IMR-90 (cell line): ENCODE results near the gene HARS2. TPM values are rescaled to one million over a fixed set of nuclear protein-coding genes. Genes with fewer than 3 reads are reported as not detected.

Source experiments
- ATAC-seq: fragments of 200-7000 bp; cut with Tn5 transposase; 2 replicates; pipeline ENCODE4 v1.9.1; 2020; ENCODE audit warnings: low read depth, mild to moderate bottlenecking, moderate library complexity
- BruUV-seq: library from RNA; stranded (reverse); fragments of 400-500 nt; replicated peaks from 2 replicates; lab custom pipeline; 2021; lab: Mats Ljungman, UMichigan
- CTCF ChIA-PET: fragments of 300-600 bp; formaldehyde crosslinking; extraction: SDS; loops from one replicate; lab custom pipeline; 2021; ENCODE audit warnings: antibody characterized with exemption; lab: Yijun Ruan, JAX
- POLR2A ChIA-PET: fragments of 300-600 bp; sonication (Branson Sonifier 250); formaldehyde crosslinking; loops from one replicate; lab custom pipeline; 2022; ENCODE audit warnings: antibody characterized with exemption; ENCODE audit not compliant: unreplicated experiment; lab: Charles Lee
- DNase-seq: peaks from one replicate; pipeline ENCODE4 v3.0.0; 2013
- H2AFZ ChIP-seq: replicated peaks from 2 replicates; pipeline ENCODE3; 2013; ENCODE audit warnings: low read length, mild to moderate bottlenecking; ENCODE audit not compliant: poor library complexity
- H2AK5ac ChIP-seq: 2 replicates; pipeline ENCODE4 v1.6.1; 2013; ENCODE audit warnings: low read depth, low read length, inconsistent platforms
- H2AK9ac ChIP-seq: replicated peaks from 2 replicates; pipeline ENCODE3; 2013; ENCODE audit warnings: mild to moderate bottlenecking, low read depth, low read length, moderate library complexity; ENCODE audit not compliant: poor library complexity
- H2BK120ac ChIP-seq: 2 replicates; pipeline ENCODE4 v1.6.1; 2013; ENCODE audit warnings: low read depth, low read length, inconsistent platforms
- H2BK15ac ChIP-seq: 3 replicates; pipeline ENCODE4 v1.6.1; 2013; ENCODE audit warnings: low read depth, low read length, inconsistent platforms
- H2BK20ac ChIP-seq: 2 replicates; pipeline ENCODE4 v1.6.1; 2013; ENCODE audit warnings: low read depth, mild to moderate bottlenecking, inconsistent platforms, low read length, moderate library complexity
- H2BK5ac ChIP-seq: 2 replicates; pipeline ENCODE4 v1.6.1; 2013; ENCODE audit warnings: mild to moderate bottlenecking, low read depth, low read length, inconsistent platforms; ENCODE audit not compliant: poor library complexity, severe bottlenecking
- H3K14ac ChIP-seq: replicated peaks from 2 replicates; pipeline ENCODE4 v1.6.1; 2013; ENCODE audit warnings: low read depth, low read length, inconsistent platforms
- H3K18ac ChIP-seq: 2 replicates; pipeline ENCODE4 v1.6.1; 2013; ENCODE audit warnings: low read depth, low read length, control low read depth
- H3K23ac ChIP-seq: 2 replicates; pipeline ENCODE4 v1.6.1; 2013; ENCODE audit warnings: low read depth, low read length, inconsistent platforms
- H3K27ac ChIP-seq: 2 replicates; pipeline ENCODE4 v1.5.1; 2013; ENCODE audit warnings: mild to moderate bottlenecking, control low read depth, low read length; ENCODE audit not compliant: insufficient read depth
- H3K27me3 ChIP-seq: 2 replicates; pipeline ENCODE4 v1.6.1; 2013; ENCODE audit warnings: low read length; ENCODE audit not compliant: control insufficient read depth, insufficient read depth
- H3K36me3 ChIP-seq: 2 replicates; pipeline ENCODE4 v1.6.1; 2013; ENCODE audit warnings: low read length, mixed read lengths; ENCODE audit not compliant: control insufficient read depth, insufficient read depth
- H3K4ac ChIP-seq: 2 replicates; pipeline ENCODE4 v1.6.1; 2013; ENCODE audit warnings: low read depth, low read length, inconsistent platforms
- H3K4me1 ChIP-seq: 2 replicates; pipeline ENCODE4 v1.6.1; 2013; ENCODE audit warnings: low read length, mixed read lengths; ENCODE audit not compliant: control insufficient read depth, insufficient read depth
- H3K4me2 ChIP-seq: 2 replicates; pipeline ENCODE4 v1.6.1; 2013; ENCODE audit warnings: low read depth, mild to moderate bottlenecking, control low read depth, low read length, moderate library complexity
- H3K4me3 ChIP-seq: 2 replicates; pipeline ENCODE4 v1.5.1; 2013; ENCODE audit warnings: low read depth, mild to moderate bottlenecking, control low read depth, low read length, moderate library complexity; ENCODE audit not compliant: insufficient read depth
- H3K56ac ChIP-seq: 2 replicates; pipeline ENCODE4 v1.6.1; 2013; ENCODE audit warnings: low read length, inconsistent platforms; ENCODE audit not compliant: insufficient read depth; ENCODE audit errors: extremely low read depth
- H3K79me1 ChIP-seq, 2 experiments: 2 replicates each; pipeline ENCODE4 v1.6.1; 2013; ENCODE audit warnings: low read length in 2 of 2, inconsistent platforms in 1 of 2, low read depth in 1 of 2
- H3K9ac ChIP-seq: 2 replicates; pipeline ENCODE4 v1.6.1; 2013; ENCODE audit warnings: low read depth, low read length, control low read depth
- H3K9me1 ChIP-seq: 2 replicates; pipeline ENCODE4 v1.6.1; 2013; ENCODE audit warnings: low read length, inconsistent platforms; ENCODE audit not compliant: insufficient read depth
- H3K9me3 ChIP-seq: 2 replicates; pipeline ENCODE4 v1.6.1; 2013; ENCODE audit warnings: low read length; ENCODE audit not compliant: control insufficient read depth, insufficient read depth
- H4K20me1 ChIP-seq: 2 replicates; pipeline ENCODE4 v1.6.1; 2013; ENCODE audit warnings: low read length, inconsistent platforms; ENCODE audit not compliant: insufficient read depth
- H4K5ac ChIP-seq: 2 replicates; pipeline ENCODE4 v1.6.1; 2013; ENCODE audit warnings: mild to moderate bottlenecking, low read depth, low read length, control low read depth
- H4K8ac ChIP-seq, 2 experiments: 2 replicates each; pipeline ENCODE4 v1.6.1; 2013; ENCODE audit warnings: low read depth in 2 of 2, low read length in 2 of 2, control low read depth in 1 of 2, inconsistent platforms in 1 of 2
- H4K91ac ChIP-seq: 2 replicates; pipeline ENCODE4 v1.6.1; 2013; ENCODE audit warnings: low read depth, low read length, inconsistent platforms; ENCODE audit not compliant: insufficient read depth
- CTCF ChIP-seq: conservative IDR thresholded peaks from 2 replicates; pipeline ENCODE4 v1.5.1; 2012; ENCODE audit warnings: mild to moderate bottlenecking, low read depth, low read length, improper control_type of control experiment
- ELK1 ChIP-seq: fragments of 150-350 bp; IDR thresholded peaks from 2 replicates; pipeline ENCODE4 v1.6.1; 2016; ENCODE audit warnings: low read depth, mild to moderate bottlenecking, low read length, moderate library complexity, borderline replicate concordance
- MAFK ChIP-seq: IDR thresholded peaks from 2 replicates; pipeline ENCODE4 v1.6.1; 2012; ENCODE audit warnings: low read depth, low read length, improper control_type of control experiment
- RCOR1 ChIP-seq: IDR thresholded peaks from 2 replicates; pipeline ENCODE4 v1.6.1; 2012; ENCODE audit warnings: mild to moderate bottlenecking, low read length, improper control_type of control experiment; ENCODE audit not compliant: insufficient replicate concordance
- SMC3 ChIP-seq: fragments of 150-350 bp; IDR thresholded peaks from 2 replicates; pipeline ENCODE4 v1.6.1; 2016; ENCODE audit warnings: low read depth, mild to moderate bottlenecking, antibody characterized with exemption, low read length, moderate library complexity
- WGBS, 2 experiments: methylation state at CpG; one replicate each; pipeline versions ENCODE4 v1.1.5 to v1.1.7; 2013; ENCODE audit warnings: missing lambda C conversion rate in 2 of 2; ENCODE audit not compliant: insufficient read length in 1 of 2; ENCODE audit errors: extremely low coverage in 2 of 2; 5-methylcytosine and 5-hydroxymethylcytosine counted together
- dilution Hi-C: fragments of 300-500 bp; cut with HindIII; formaldehyde crosslinking; loops from one replicate; pipeline ENCODE4 v1.14.3; 2018; ENCODE audit warnings: low sequenced_read_pairs; ENCODE audit not compliant: unreplicated experiment
- in situ Hi-C: fragments of 300-500 bp; cut with MboI; formaldehyde crosslinking; loops from 3 replicates; pipeline ENCODE4 v1.14.3; 2019; ENCODE audit warnings: low sequenced_read_pairs, inconsistent platforms, mixed read lengths
- intact Hi-C: fragments of 100-400 bp; cut with micrococcal nuclease; formaldehyde crosslinking; loops from 2 replicates; pipeline ENCODE4 v1.10.0; 2022
- polyA plus RNA-seq, 3 experiments: library from polyadenylated mRNA; depleted of rRNA; stranded (reverse); fragments of >200 nt; gene quantifications; 2 replicates each; pipeline ENCODE4 v1.2.3, GENCODE V29; 2012; ENCODE audit warnings: low replicate concordance in 1 of 3
- total RNA-seq: library from RNA; depleted of rRNA; stranded (reverse); fragments of >200 nt; gene quantifications from 2 replicates; pipeline ENCODE4 v1.2.3, GENCODE V29; 2012

The HARS2 gene
- total and polyA plus RNA-seq, 2 of the 4 experiments (the other 2 are of a cell fraction): 30.1 to 33.0 TPM

GRCh38 chr5:140696891-140697492, 5.7 kb downstream of the HARS2 start:
- DNase-seq (no peak), ATAC-seq (no peak)
- H4K91ac ChIP-seq: no peak overlapping the region
- H3K4ac ChIP-seq: no peak overlapping the region
- H4K8ac ChIP-seq: no peak overlapping the region
- H3K9me3 ChIP-seq: no peaks in the 10 kb centered on the region
- H3K79me1 ChIP-seq: peaks cover 38 to 47% of the 10 kb centered on the region in 2 experiments
- ChIA-PET CTCF (no interaction called here), POLR2A (no interaction called here)
- no peak overlapping the region for H2AFZ ChIP-seq
- no peak overlapping the region for H3K18ac ChIP-seq
- H4K5ac ChIP-seq: no peak overlapping the region
- H3K9me1 ChIP-seq: 0 out of 2 replicates have a peak, but pooled peaks cover 3% of the 10 kb centered on the region
- H3K23ac ChIP-seq: no peak overlapping the region
- H3K14ac ChIP-seq: no peak overlapping the region
- no peak for TF ChIP-seq RCOR1
- TF ChIP-seq SMC3: no peak
- TF ChIP-seq ELK1: no peak
- no peak for TF ChIP-seq CTCF
- TF ChIP-seq MAFK: no peak
- peaks cover 3% of the 10 kb centered on the region; the same call in 1 of the 2 replicates for H3K4me1 ChIP-seq
- no CpG with 5 or more reads among the region's 4 CpGs for WGBS, 2 experiments
- no TSS peak for BruUV-seq
- H3K4me2 ChIP-seq: no peak overlapping the region
- H2BK15ac ChIP-seq: no peak overlapping the region
- no peak overlapping the region for H2BK20ac ChIP-seq
- H2AK9ac ChIP-seq: no peak overlapping the region
- no peak overlapping the region for H2BK120ac ChIP-seq
- H3K4me3 ChIP-seq: no peak overlapping the region
- no peak overlapping the region for H2AK5ac ChIP-seq
- H3K36me3 ChIP-seq: peaks cover 45% of the 10 kb centered on the region
- intact Hi-C loops: loop anchor here (10.0 kb wide), 1 partner anchor 452 kb away; no protein-coding TSS in a partner anchor
- in situ Hi-C loops: loop anchor here (25.0 kb wide), 1 partner anchor 890 kb away; no protein-coding TSS in a partner anchor
- H3K9ac ChIP-seq: no peak overlapping the region
- H3K27me3 ChIP-seq: no peaks in the 10 kb centered on the region
- H3K27ac ChIP-seq: no peak overlapping the region
- no peak overlapping the region for H2BK5ac ChIP-seq
- dilution Hi-C loops: no loop called here
- no peak overlapping the region for H3K56ac ChIP-seq
- no peaks in the 10 kb centered on the region for H4K20me1 ChIP-seq
